Measurements from ENCODE around the gene CNST.

DNA sequence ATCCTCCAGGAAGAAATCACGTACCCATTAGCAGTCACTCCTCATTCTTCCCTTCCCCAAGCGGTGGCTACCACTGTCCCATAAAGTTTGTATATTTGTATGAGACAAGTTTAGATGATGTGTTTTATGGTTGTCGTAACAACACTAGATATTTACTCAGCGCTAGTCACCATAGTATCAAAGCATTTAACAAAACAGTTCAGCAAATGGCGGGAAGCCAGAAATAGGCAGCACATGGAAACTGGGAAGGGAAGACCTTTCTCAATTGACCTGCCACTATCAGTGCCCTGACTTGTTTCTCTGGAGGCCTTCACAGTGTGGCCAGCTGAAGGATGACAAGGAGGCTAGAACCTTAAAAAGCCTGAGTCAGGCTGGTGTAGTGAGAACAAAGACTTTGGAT, 31.1 kb downstream of the CNST start:
- TF ChIP-seq TCF12 (IDR thresholded peaks at IDR 0.05; ENCODE audit: low read depth), result no peak
- TF ChIP-seq FOXM1 (IDR thresholded peaks at IDR 0.05; ENCODE audit: borderline replicate concordance, low read depth), result no peak
- TF ChIP-seq, protein P1, sequence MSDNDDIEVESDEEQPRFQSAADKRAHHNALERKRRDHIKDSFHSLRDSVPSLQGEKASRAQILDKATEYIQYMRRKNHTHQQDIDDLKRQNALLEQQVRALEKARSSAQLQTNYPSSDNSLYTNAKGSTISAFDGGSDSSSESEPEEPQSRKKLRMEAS (IDR thresholded peaks at IDR 0.05), result no peak
- TF ChIP-seq TAF1 (IDR thresholded peaks at IDR 0.05; ENCODE audit: low read depth), result no peak
- TF ChIP-seq NFIC (IDR thresholded peaks at IDR 0.05), result no peak
- TF ChIP-seq CEBPB (IDR thresholded peaks at IDR 0.05), result no peak
- TF ChIP-seq EGR1 (IDR thresholded peaks at IDR 0.05), result no peak
- no peak for TF ChIP-seq CREB1 (IDR thresholded peaks at IDR 0.05; ENCODE audit: low read depth)
- no peak for TF ChIP-seq RAD21 (IDR thresholded peaks at IDR 0.05; ENCODE audit: low read depth)
